SIG-M5 treated with dmso at 0.1 percent for 504 hours (cell line): ENCODE results near the gene RIOK2.
"Not testable (repeated sequence)": the region's sequence is repeated elsewhere in the genome, so short reads cannot be mapped to it uniquely, and the experiment has no call there.

Source experiments
- DNase-seq: peaks from one replicate; lab custom pipeline; 2025; ENCODE audit not compliant: unreplicated experiment; lab: John Stamatoyannopoulos, UW

RIOK2 gene

DNA sequence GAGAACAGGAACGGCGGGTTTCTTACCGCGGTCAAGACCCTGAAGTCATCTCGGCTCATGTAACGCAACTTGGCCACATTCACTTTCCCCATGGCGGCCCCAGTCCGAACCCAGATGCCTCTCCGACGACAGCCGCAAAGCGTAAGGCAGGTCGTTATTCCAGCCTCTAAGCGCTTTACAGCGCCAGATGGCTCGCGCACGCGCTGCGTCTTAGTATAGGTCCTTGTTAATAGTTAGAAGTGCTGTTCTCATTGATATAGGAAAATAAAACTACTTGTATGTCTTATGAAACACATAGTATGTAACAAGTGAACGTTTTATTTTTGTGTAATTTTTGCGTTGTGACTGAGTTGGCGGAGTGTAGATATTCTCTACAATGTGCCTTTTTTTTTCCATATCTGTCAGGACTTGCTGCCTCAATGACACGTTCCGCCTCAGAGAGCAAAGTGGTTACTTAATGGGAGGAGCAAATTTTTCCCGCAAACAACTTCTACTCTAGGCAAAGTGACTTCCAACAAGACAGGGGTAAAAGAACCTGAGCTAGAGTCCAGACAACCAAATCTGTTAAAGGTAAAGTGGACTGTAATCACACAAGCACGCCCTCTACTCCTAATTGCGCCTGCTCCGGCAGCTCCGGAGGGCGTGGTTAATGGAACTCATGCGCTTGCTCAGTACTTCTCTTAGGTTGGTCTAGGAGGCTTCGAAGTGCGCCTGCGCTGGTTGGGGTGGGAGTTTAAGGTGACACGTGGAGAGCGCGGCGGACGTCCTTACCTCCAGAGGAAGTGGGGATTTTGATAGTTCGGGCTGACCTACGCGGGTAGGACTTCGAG is at the start of gene RIOK2:
TSS of gene RIOK2 (minus strand) at position 148 of the 830 bp plus-strand sequence. CDS start at position 92, 56 bp downstream.
- peak; percentile 97 for DNase-seq

DNA sequence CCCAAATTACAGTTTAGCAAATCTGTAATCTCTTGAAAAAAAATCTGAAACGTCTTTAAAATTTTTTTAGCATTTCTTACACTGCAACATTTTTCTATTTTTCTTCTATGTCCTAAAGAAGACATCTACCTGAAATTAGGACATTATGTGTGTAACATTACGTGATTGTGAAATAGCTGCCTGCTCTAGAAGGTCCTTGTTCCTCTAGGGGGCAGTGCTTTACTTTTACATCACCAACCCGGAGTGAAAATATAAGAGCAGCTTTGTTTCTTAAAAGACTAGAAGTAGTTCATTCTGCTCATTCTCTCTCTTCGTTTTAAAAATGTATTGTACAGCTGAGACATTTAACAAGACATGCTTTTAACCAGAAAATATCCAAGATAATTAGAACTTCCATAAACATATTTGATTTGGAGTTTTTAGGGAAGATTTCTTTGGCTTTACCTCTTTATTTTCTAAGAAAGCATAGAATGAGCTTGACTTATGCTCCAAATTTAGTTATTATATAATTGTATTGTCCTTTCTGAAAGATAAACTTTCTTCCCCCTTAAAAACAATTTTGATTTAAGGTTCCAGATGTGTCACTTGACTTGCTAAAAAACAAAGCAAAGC is 48.1 kb upstream of the RIOK2 start:
- DNase-seq = peak; percentile 91

DNA sequence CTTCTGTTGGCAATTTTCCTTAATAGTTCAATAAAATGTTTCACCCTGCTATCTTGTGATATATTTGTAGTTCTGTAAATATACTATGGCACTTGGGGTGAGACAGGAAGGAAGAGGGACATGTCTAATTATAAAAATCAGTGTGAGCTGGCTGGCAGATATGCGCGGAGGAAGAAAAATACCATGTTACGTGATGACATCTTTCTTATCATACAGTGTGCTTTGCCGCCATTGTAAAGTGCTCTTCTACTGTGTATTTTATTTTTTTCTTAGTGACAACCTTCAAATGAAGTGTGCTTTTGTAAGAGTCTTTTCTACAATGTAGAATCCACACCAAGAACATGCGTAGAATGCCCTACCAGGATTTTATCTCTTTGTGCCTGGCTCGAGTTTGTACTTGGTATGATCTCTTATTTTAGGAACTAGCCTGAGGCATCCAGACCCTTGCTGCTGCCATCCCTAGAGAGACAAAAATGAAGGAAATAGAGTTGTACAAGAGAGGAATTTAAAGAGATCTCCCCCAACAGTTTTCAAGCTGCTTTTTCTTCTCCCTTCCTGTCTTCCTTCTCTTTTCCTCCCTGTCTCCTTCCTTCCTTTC is 46.7 kb upstream of the RIOK2 start:
- no peak for DNase-seq

DNA sequence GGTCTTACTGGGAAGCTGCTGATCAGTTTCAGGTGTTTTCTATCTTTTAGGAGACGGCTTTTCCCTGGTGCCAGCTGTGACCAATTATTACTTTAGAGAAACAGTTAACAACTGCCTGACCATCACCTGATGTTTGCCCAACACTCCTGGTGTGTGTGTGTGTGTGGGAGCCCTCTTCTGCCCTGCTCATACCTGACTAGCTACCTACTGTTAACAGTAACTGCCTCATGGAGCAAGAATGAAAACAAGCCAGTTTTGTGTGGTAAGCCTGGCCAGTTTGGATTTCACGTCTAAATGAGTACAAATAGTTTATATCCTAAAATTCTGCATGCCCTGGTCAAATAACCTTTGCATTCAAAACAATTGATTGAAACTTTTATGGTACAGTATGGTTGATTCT is 46.1 kb upstream of the RIOK2 start:
- peak; percentile 5 for DNase-seq

DNA sequence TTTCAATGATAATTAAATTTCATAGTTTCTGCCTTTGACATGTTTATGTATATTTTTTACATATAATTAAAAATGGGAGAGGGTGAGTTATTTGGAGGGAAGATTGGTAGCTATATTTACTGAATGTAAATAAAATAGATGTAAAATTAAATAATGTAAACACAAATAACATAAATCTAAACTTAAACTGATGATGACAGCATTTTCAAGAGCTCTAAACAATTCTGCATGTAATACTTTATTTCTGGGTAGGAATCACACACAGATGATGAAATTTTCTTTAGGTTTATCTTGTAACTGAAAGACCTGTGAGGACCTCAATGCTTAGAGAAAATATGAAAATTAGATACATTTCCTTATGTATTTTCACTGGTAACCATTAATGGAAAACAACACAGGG is 42.2 kb upstream of the RIOK2 start:
- no peak for DNase-seq

DNA sequence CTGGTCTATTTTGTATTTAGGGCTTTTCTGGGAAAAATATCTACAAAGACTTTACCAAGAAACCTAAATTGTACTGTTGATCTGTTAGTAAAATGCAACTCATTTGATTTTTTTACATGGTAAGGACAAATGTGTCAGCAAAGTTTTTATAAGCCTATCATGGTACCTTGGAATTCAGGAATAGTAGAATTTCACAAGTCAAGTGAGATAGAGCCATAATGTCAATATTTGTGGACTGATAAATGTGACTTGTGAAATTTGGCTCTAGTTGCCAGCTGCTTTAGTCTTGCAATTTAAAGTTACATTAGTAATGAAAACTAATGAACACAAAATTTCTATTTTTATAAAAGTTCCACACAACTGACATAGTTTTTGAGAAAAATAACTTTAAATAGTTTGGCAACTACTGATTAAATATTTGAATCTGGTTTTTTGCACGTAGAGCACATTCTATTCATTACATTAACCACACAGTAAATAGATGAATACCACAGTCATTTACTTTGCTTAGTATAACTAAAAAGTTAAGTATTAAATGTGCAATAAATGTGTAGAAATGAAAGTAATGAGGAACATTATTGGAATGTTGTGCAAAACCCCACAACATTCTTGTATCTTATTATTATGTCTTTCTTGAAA is 41.2 kb upstream of the RIOK2 start:
- DNase-seq = no peak

DNA sequence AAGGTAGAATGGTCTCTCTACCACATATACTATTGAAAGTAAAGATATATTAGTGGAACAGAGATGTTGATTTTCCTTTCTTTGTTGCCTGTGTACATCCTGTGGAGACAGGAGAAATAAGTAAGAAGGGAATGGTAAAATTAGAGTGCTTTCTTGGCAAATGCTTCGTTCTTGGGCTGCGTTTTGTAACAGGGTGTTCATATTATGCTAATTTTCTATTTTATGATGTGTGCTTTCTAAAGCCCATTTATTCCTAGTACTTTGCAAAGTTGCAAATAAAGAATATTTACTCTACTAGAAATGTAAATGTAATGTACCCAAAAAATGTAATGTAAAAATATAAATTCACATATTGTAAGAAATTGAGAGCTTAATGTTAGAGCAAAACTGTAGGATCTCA is 40.5 kb upstream of the RIOK2 start:
- DNase-seq = no peak

DNA sequence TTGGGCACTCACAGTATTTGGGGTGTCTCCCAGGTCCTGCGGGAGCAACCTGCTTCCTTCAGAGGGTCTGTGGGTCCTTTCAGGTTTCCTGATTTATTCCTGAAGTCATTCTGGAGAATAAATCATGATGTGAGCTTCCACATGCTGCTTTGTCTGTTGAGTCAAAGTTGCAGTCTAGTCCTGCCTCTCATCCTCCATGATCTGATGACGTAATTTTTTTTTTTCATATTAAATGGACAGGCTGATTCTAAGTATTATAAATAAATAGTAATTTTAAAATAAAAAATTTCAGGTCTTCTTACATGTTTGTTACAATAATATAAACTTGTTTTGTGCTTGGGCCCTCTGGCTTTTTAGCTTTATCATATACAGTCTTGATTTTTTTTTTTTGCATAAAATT is 26.3 kb upstream of the RIOK2 start:
- no peak for DNase-seq

DNA sequence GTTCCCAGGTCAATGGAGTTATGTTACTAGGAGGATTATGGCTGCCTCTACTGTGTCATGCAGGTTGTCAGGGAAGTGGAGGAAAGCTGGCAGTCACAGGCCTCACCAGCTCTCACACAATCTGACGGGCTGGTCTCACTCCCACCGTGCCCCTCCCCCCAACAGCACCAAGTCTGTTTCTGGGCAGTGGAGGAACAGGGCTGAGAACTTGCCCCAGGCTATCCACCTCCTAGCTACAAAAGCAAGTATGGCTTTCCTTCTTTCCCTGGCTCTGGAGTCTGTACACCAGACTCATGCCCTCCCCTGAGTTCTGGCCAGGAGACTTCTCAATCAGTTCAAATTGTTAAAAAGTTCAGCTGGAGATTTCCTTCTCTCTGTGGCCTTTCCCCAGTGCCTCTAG is 25.7 kb upstream of the RIOK2 start:
- no peak for DNase-seq

DNA sequence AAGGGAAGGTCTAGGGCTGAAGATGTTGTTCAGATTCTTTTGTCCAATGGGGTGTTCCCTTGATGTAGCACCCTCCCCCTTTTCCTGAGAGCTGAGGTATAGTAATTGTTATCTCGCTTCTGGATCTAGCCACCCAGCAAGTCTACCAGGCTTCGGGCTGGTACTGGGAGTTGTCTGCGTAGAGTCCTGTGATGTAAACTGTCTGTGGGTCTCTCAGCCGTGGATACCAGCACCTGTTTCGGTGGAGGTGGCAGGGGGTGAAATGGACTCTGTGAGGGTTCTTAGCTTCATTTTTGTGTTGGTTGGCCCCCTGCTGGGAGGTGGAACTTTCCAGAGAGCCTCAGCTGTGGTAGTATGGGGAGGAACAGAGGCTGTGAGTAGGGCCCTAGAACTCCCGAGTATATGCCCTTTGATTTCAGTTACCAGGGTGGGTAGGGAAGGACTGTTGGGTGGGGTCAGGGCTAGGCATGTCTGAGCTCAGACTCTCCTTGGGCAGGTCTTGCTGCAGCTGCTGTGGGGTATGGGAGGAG is 25.2 kb upstream of the RIOK2 start:
- no peak for DNase-seq

DNA sequence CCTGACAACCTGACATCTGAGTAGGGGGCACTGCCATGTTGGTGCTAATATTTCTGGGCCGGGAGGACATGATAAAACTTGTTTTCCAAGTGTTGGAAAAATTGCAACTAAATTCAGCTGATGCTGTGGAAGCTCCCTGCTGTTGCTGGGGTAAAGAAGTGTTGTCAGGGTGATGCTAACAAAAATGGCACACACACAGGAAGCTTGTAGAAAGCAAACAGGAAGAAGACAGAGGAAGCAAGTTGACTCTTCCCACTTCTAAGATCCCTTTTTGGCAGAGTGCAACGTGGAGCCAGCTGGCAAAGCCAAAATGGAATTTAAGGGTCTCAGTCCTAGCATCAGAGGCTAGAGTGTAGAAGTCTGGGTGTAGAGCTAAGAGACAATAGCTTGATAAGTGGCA is 11.3 kb upstream of the RIOK2 start:
- DNase-seq = peak; percentile 24

DNA sequence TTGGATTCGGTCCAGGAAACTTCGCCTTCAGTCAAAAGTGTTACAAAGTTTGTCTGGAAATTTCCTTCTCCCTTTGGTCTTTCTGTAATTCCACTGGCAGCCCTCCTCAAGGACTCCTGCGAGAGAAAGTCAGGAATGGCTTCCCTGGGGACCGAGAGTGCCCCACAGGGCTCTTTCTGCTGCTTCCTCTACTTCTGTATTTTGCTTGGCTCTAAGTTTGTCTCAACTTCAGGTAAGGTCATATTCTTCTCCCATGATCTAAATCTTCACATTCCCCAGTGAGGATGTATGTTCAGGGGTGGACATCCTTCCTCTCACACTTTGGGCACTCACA is 10.3 kb upstream of the RIOK2 start:
- DNase-seq = no peak

DNA sequence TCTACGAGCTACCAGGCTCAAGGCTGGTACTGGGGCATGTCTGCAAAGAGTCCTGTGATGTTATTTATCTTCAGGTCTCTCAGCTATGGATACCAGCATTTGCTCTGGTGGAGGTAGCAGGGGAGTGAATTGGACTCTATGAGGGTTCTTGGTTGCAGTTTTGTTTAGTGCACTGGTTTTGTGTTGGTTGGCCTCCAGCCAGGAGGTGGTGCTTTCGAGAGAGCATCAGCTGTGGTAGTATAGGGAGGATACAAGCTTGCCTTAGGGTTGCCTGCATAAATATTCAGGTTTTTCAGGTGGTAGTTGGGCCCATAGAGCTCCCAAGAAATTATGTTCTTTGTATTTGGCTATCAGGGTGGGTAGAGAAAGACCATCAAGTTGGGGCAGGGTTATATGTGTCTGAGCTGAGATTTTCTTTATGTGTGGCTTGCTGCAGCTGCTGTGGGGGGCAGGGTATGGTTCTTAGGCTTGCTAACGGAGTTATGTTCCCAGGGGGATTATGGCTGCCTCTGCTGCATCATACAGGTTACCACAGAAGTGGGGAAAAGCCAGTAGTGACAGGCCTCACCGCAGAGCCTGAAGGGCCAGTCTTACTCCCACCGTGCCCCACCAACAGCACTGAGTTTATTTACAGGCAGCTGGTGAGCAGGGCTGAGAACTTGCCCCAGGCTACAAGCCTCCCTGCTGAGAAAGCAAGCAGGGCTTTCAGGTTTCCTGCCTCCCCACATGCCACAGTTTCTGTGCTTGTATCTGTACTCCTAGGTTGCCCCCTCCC is 9.7 kb upstream of the RIOK2 start:
- DNase-seq = no peak

DNA sequence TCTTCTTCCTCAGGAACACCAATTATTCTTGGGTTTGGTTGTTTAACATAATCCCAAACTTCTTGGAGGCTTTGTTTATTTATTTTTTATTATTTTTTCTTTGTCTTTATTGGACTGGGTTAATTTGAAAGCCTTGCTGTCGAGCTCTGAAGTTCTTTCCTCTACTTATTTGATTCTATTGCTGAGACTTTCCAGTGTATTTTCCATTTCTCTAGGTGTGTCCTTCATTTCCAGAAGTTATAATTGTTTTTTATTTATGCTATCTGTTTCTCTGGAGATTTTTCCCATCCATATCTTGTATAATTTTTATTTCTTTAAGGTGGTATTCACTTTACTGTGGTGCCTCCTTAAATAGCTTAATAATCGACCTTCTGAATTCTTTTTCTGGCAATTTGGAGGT is 8.8 kb upstream of the RIOK2 start:
- no peak for DNase-seq

DNA sequence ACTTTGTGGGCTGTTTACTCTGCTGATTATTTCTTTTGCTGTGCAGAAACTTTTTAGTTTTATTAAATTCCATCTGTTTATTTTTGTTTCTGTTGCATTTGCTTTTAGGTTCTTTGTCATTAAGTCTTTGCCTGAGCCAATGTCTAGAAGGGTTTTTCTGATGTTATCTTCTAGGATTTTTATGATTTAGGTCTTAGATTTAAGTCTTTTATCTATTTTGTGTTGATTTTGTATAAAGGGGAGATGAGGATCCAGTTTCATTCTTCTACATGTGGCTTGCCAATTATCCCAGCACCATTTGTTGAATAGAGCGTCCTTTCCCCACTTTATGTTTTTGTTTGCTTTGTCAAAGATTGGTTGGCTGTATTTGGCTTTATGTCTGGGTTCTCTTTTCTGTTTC is 6.5 kb upstream of the RIOK2 start:
- not testable (repeated sequence) for DNase-seq

DNA sequence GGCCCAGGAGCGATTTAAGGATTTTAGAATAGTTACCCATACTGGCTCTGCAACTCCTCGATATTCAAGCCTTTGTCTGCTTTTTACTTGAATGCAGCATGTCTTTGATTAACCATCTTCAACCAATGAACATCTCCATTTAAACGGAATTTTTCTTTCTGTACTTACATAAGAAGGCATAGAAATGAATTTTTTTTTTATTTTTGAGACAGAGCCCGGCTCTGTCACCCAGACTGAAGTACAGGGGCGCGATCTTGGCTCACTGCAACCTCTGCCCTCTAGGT is 825 bp upstream of the RIOK2 start:
- DNase-seq = no peak

DNA sequence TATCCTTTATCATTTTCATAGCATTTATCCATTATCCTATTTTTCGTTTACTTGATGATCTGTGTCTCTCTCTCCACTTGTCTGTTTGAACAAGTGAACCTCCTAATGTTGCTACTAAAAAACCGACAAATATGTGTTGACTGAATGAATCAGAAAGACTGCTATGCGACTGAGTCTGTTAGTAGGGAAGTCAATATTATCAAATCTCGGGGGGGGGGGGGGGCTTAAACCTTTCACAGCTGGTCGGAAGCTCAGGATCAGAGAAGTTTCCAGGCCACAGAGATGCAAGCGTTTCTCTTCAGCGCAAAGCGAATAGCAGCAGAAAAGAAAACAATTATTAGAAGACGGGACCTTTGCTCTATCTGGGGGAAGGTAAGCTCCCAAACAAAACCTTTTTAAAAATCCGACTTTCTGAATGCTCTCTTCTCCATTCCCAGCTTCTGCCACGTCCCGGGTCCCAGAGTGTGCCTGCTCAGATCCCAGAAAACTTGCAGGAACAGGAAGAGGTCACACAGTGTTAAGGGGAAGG is 412 bp downstream of the RIOK2 start:
- peak; percentile 41 for DNase-seq

DNA sequence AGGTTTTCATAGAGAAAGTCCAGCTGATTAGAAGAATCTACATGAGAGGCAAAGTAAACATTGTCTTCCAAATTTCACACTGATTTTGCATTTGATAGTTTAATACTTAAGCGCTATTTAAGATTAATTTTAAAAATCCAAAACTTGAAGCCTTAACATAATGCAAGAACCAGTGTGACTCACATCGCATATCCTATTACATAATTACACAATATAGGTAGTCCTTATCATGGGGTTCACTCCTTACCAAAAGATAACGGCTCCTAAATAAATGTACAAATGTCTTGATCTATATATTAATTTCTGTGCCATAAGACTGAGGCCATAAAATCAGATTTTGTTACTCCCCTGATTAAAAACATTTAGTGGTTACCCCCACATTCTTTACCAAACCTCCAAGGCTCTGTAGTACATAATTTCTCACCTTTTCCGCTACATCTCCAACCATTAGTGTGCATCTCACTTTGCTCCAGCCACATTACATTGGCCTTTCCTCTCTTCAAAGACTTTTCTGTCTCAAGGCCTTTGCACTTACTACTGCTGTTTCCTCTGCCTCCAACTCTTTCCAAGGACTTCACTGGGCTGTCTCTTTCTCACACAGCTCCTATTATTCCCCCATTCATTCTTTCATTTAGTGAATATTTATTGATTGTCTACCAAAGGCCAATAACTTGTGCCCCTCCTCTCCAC is 1.0 kb downstream of the RIOK2 start:
- peak; percentile 13 for DNase-seq

DNA sequence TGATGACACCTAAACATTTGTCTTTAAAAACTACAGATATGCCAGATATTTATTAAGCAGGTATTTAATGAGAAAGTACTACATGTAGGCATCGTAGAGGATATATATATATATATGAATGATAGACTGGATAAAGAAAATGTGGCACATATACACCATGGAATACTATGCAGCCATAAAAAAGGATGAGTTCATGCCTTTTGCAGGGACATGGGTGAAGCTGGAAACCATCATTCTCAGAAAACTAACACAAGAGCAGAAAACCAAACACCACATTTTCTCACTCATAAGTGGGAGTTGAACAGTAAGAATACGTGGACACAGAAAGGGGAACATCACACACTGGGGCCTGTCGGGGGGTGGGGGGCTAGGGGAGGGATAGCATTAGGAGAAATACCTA is 3.6 kb downstream of the RIOK2 start:
- DNase-seq = not testable (repeated sequence)

DNA sequence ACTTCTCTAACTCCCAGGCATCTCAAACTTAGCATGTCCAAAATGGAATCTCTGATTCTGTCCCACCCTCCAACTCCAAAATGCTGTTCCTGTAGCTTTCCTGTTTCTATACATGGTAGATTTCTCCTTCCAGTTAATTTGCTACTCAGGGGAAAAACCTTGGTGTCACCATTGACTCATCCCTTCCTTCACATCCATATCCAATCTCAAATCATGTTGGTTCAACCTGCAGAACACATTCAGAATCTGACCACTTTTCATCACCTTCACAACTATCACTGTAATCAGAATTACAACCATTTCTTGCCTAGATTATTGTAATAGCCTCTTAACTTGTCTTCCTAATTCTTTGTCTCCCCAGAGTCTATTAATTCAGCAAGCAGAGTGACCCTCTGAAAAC is 10.8 kb downstream of the RIOK2 start:
- no peak for DNase-seq
